ENCODE measurements around the gene GUF1.

The GUF1 gene

GRCh38 chr4:44738615-44739014, 60.4 kb downstream of the GUF1 start:
- TF ChIP-seq CREB1 (IDR thresholded peaks at IDR 0.05; ENCODE audit: low read depth) (no peak), USF1 (IDR thresholded peaks at IDR 0.05) (no peak)

- TF ChIP-seq EP300 (IDR thresholded peaks at IDR 0.05; ENCODE audit: borderline replicate concordance) (no peak), USF1 (IDR thresholded peaks at IDR 0.05) (no peak), REST (IDR thresholded peaks at IDR 0.05; ENCODE audit: low read depth) (no peak), CREB1 (IDR thresholded peaks at IDR 0.05; ENCODE audit: low read depth) (no peak), FOXM1 (IDR thresholded peaks at IDR 0.05; ENCODE audit: borderline replicate concordance, low read depth) (no peak), TAF1 (IDR thresholded peaks at IDR 0.05; ENCODE audit: low read depth) (no peak), TCF12 (IDR thresholded peaks at IDR 0.05; ENCODE audit: low read depth) (no peak), RAD21 (IDR thresholded peaks at IDR 0.05; ENCODE audit: low read depth) (no peak), NFIC (IDR thresholded peaks at IDR 0.05) (no peak), MAX (IDR thresholded peaks at IDR 0.05) (no peak), ZBTB7A (IDR thresholded peaks at IDR 0.05; ENCODE audit: low read depth) (no peak), YY1 (IDR thresholded peaks at IDR 0.05; ENCODE audit: low read depth) (no peak), EGR1 (IDR thresholded peaks at IDR 0.05) (no peak), TEAD4 (IDR thresholded peaks at IDR 0.05) (no peak), CEBPB (IDR thresholded peaks at IDR 0.05) (no peak)
Measured at GRCh38 chr4:44740201-44740600, 62.0 kb downstream of the GUF1 start.
